ENCODE measurements around the gene IFNA13. TPM values are rescaled to one million over a fixed set of nuclear protein-coding genes. Genes with fewer than 3 reads are reported as not detected.

IFNA13 gene
- total RNA-seq, 2 experiments from 2014 or later, result not detected

GRCh38 chr9:21412107-21412506, 44.2 kb upstream of the IFNA13 start:
- ChIA-PET CTCF (ENCODE audit: unreplicated experiment) (no interaction called here), POLR2A (interaction anchor here (0.6 kb wide), 1 partner anchor 10 kb away, joined by 3 read pairs; no protein-coding TSS in a partner anchor)
- Histone ChIP-seq H3K4me2 (ENCODE audit: low read length) (no peak overlapping the region), H3K9me3 (ENCODE audit: low read length) (no peaks in the 10 kb centered on the region), H3K27ac (ENCODE audit: low read depth, low read length, poor library complexity, severe bottlenecking) (no peak overlapping the region), H3K36me3 (ENCODE audit: insufficient read depth, low read length) (no peaks in the 10 kb centered on the region), H3K9me2 (ENCODE audit: insufficient read depth, low read length) (no peaks in the 10 kb centered on the region), H2AFZ (ENCODE audit: low read length) (no peak overlapping the region), H3K79me2 (ENCODE audit: insufficient read depth, low read depth, low read length) (no peaks in the 10 kb centered on the region), H4K20me1 (ENCODE audit: insufficient read depth, low read length) (no peaks in the 10 kb centered on the region), H3K4me3 (ENCODE audit: low read depth, low read length, poor library complexity, severe bottlenecking) (no peak overlapping the region), H3K4me1 (ENCODE audit: insufficient read depth, low read length, poor library complexity, severe bottlenecking) (peaks cover 5% of the 10 kb centered on the region)
- intact Hi-C loops (cut with micrococcal nuclease; ENCODE audit: unreplicated experiment), result no loop called here
- TF ChIP-seq EZH2phosphoT487 (IDR thresholded peaks at IDR 0.05; ENCODE audit: borderline replicate concordance, low read depth, low read length), result no peak
- TF ChIP-seq, protein P1, sequence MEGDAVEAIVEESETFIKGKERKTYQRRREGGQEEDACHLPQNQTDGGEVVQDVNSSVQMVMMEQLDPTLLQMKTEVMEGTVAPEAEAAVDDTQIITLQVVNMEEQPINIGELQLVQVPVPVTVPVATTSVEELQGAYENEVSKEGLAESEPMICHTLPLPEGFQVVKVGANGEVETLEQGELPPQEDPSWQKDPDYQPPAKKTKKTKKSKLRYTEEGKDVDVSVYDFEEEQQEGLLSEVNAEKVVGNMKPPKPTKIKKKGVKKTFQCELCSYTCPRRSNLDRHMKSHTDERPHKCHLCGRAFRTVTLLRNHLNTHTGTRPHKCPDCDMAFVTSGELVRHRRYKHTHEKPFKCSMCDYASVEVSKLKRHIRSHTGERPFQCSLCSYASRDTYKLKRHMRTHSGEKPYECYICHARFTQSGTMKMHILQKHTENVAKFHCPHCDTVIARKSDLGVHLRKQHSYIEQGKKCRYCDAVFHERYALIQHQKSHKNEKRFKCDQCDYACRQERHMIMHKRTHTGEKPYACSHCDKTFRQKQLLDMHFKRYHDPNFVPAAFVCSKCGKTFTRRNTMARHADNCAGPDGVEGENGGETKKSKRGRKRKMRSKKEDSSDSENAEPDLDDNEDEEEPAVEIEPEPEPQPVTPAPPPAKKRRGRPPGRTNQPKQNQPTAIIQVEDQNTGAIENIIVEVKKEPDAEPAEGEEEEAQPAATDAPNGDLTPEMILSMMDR (conservative IDR thresholded peaks at IDR 0.05; ENCODE audit: low read length), result no peak
- no TSS peak for BruUV-seq (replicated peaks)
- DNase-seq (ENCODE audit: low spot score), result peak; percentile 4

DNA sequence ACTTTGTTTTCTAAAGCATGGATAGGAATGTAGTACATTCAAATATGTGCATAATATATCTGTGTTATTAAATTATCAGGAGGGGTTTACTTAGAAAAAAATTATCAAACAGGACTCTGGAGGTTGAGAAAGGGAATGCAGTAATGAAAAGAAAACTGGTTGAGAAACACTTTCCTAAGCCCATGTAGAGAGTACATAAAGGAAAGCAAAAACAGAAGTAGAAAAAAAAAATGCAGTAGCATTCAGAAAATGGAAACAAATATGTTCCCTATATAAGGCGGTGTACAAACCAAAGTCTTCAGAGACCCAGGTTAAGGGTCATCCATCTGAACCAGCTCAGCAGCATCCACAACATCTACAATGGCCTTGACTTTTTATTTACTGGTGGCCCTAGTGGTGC, 41.0 kb upstream of the IFNA13 start, which contains the start of gene IFNA8:
TSS of gene IFNA8 (plus strand) at position 301 of the 400 bp plus-strand sequence. CDS start at position 361, 60 bp downstream.
- CTCF ChIA-PET (ENCODE audit: unreplicated experiment), result no interaction called here
- no peak within 1 kb of the TSS for H3K4me3 ChIP-seq (ENCODE audit: low read depth, low read length, poor library complexity, severe bottlenecking)
- peaks cover 5% of the 10 kb centered on the region for H3K4me1 ChIP-seq (ENCODE audit: insufficient read depth, low read length, poor library complexity, severe bottlenecking)
- no peaks in the 10 kb centered on the region for H3K9me3 ChIP-seq (ENCODE audit: low read length)
- H4K20me1 ChIP-seq (ENCODE audit: insufficient read depth, low read length), result no peaks in the 10 kb centered on the region
- H3K27ac ChIP-seq (ENCODE audit: low read depth, low read length, poor library complexity, severe bottlenecking), result no peak within 1 kb of the TSS
- DNase-seq (ENCODE audit: low spot score), result no peak
- H3K36me3 ChIP-seq (ENCODE audit: insufficient read depth, low read length), result no peaks in the 10 kb centered on the region
- intact Hi-C loops (cut with micrococcal nuclease; ENCODE audit: unreplicated experiment), result no loop called here
- no TSS peak for BruUV-seq (replicated peaks)
- POLR2A ChIA-PET, result no interaction called here
- H3K79me2 ChIP-seq (ENCODE audit: insufficient read depth, low read depth, low read length), result no peaks in the 10 kb centered on the region
- no peak within 1 kb of the TSS for H2AFZ ChIP-seq (ENCODE audit: low read length)
- no peak within 1 kb of the TSS for H3K4me2 ChIP-seq (ENCODE audit: low read length)
- H3K9me2 ChIP-seq (ENCODE audit: insufficient read depth, low read length), result no peaks in the 10 kb centered on the region
- TF ChIP-seq, protein P1 (conservative IDR thresholded peaks at IDR 0.05; ENCODE audit: low read length), result no peak
- TF ChIP-seq EZH2phosphoT487 (IDR thresholded peaks at IDR 0.05; ENCODE audit: borderline replicate concordance, low read depth, low read length), result no peak

GRCh38 chr9:21404146-21404545, 36.3 kb upstream of the IFNA13 start:
- Histone ChIP-seq H3K36me3 (ENCODE audit: insufficient read depth, low read length) (no peaks in the 10 kb centered on the region), H3K9me2 (ENCODE audit: insufficient read depth, low read length) (no peaks in the 10 kb centered on the region), H3K4me3 (ENCODE audit: low read depth, low read length, poor library complexity, severe bottlenecking) (no peak overlapping the region), H4K20me1 (ENCODE audit: insufficient read depth, low read length) (no peaks in the 10 kb centered on the region), H3K79me2 (ENCODE audit: insufficient read depth, low read depth, low read length) (no peaks in the 10 kb centered on the region), H3K4me1 (ENCODE audit: insufficient read depth, low read length, poor library complexity, severe bottlenecking) (no peaks in the 10 kb centered on the region), H3K4me2 (ENCODE audit: low read length) (no peak overlapping the region), H3K9me3 (ENCODE audit: low read length) (no peaks in the 10 kb centered on the region), H3K27ac (ENCODE audit: low read depth, low read length, poor library complexity, severe bottlenecking) (no peak overlapping the region), H2AFZ (ENCODE audit: low read length) (no peak overlapping the region)
- BruUV-seq (replicated peaks), result no TSS peak
- POLR2A ChIA-PET, result no interaction called here
- no peak for DNase-seq (ENCODE audit: low spot score)
- TF ChIP-seq, protein P1 (conservative IDR thresholded peaks at IDR 0.05; ENCODE audit: low read length), result no peak
- TF ChIP-seq EZH2phosphoT487 (IDR thresholded peaks at IDR 0.05; ENCODE audit: borderline replicate concordance, low read depth, low read length), result no peak
- intact Hi-C loops (cut with micrococcal nuclease; ENCODE audit: unreplicated experiment), result no loop called here
- CTCF ChIA-PET (ENCODE audit: unreplicated experiment), result no interaction called here
